Measurements from ENCODE around the gene COL19A1.
A peak's percentile ranks its signal among the peaks of the same experiment; 100 is the strongest.
"Not testable (repeated sequence)": the region's sequence is repeated elsewhere in the genome, so short reads cannot be mapped to it uniquely, and the experiment has no call there.

COL19A1 gene

DNA sequence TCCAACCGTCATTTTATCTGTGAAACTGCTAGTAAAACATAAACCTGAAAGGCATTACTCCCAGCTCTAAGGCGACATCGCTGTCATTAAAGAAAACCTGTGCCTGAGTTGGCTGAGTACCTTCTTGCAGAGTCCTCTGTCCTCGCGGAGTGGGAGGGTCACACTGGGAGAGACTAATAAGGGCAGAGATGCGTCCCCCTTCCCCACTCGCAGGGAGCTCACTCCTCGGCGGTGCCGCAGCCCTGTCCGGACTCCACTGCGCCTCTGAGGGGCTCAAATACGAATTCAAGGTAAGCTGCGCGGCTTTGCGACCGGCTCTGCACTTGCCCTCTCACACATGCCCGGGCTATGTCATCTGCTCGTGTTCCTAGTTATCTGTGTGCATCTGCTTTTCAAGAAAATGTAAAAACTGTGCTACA is at the start of gene COL19A1:
TSS of gene COL19A1 (plus strand) at position 206 of the 419 bp plus-strand sequence. CDS start 13,012 bp downstream, outside the sequence.
- no peak for DNase-seq

DNA sequence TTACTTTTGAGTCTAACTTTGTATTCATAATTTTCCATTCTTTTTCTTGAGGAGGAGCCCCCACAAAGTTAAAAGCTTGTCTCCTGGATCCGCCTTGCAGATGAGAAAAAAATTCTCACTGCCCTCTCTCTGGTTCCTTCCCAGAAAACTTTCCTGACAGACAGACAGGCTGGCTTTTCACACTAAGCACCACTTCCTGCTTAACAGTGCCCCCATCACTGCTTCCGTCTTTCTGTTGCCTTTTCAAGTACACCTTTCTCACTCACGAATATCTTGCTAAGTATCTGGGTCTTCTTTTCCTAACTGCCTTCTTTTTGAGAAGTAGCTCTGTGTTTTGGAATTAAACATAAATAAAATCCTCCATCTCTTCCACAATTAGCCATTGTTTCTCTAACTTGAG is 49.8 kb upstream of the COL19A1 start:
- no peak for DNase-seq

DNA sequence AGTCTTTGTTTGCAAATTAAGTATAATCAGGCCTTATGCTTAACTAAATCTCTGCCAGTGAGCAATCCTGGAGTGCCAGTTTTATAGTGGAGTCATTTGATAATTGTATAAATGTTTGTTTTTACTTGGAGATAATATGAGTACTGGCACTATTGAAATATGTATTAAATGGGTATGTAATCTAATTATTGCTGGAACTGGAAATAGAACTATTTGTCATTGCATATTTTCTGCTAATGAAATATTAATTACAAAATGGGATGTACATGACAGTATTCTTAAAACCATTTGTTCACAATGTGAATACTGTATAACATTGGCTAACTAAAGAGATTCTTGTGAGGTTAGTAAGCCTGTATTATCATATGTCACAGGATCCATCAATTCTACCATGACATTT is 49.0 kb upstream of the COL19A1 start:
- no peak for DNase-seq

DNA sequence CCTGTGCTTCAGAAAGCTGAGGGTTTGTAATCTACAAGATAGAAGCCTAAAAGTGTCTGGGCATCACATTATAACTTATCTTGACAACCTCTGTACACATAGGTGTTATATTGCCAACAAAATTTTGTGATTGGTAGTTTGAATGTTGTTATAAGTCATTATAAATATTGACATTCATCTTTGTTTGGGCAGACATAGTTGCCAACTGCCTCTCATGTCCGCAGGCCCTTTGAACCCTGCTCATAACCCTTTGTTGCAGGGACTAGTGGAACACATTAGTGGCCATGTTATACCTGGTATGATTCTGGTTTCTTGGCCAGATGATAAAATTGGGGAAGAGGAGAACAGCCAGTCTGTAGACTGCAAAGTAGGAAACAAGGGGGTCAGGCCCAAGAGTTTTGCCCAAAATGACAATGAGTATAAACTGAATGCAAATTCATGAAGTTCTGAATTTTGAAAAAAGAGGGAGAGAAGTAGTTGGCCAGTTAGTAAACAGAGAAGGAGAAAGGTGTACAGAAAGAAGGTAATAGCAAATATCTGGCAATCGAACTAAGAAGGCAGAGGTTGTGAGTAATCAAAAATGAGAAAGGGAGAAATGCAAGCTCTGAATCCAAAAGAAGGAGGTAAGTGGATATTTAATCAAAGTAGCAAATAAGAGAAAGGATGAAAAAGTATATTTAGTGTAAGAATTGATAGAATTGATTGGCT is 48.0 kb upstream of the COL19A1 start:
- no peak for DNase-seq

DNA sequence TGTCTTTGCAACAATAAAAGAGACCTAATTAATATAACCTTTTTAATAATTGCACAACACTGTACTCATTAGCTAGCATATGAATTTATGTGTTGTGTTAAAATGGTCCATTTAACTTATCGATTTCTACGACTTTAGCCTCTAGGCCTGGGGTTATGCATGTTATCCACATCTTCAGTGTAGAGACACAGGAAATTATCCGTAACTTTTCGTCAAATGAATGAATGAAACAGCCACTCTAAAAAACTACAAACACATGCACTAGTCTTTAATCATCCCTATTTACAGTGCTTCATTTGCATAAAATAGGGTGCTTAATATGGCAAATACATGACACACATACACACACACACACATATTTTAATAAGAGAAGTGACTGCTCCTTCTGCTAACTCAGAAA is 47.2 kb upstream of the COL19A1 start:
- no peak for DNase-seq

DNA sequence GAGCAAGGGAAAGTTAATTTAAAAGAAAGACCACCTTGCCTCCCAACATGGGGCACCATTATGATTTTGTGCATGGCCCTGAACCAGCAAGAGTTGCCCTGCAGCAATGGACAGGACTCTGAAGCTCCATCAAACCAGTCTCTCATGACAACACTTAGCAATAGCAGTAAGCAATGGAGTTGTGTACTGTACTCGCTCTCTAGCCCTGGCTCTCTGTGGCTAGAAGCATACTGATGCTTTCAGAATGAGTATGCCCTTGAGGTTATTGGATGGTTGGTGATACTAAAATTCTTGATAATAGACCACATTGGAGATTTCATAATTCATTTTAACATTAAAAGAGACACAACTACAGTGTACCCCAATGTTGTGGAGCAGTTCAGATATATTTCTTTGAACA is 46.3 kb upstream of the COL19A1 start:
- no peak for DNase-seq

DNA sequence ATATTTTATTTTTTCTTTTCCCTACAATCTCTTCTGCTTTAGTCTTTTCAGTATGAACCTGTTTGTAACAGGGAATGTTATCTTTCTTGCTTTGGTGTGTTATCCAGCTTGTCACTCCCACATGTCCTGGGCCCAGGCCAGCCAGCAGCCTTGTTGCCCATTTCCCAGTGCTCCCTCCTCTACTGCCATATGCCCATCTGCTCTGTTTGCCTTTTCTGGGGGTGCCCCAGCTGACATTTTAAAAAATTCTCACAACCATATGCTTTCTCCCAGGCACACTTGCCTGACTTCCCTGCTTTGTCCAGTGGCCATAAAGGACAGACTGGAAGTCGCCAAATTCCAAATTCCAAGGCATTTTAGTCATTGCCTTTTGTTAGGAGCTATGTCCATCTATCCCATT is 45.9 kb upstream of the COL19A1 start:
- no peak for DNase-seq

DNA sequence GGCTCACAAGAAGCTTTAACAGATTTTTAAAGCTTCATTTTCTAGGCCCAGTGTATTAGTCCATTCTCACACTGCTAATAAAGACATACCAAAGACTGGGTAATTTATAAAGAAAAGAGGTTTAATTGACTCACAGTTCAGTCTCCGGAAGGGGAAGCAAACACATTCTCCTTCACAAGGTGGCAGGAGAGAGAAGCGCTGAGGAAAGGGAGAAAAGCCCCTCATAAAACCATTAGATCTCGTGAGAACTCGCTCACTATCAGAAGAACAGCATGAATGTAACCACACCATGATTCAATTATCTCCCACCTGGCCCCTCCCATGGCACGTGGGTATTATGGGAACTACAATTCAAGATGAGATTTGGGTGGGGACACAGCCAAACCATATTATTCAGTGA is 42.0 kb upstream of the COL19A1 start:
- not testable (repeated sequence) for DNase-seq

DNA sequence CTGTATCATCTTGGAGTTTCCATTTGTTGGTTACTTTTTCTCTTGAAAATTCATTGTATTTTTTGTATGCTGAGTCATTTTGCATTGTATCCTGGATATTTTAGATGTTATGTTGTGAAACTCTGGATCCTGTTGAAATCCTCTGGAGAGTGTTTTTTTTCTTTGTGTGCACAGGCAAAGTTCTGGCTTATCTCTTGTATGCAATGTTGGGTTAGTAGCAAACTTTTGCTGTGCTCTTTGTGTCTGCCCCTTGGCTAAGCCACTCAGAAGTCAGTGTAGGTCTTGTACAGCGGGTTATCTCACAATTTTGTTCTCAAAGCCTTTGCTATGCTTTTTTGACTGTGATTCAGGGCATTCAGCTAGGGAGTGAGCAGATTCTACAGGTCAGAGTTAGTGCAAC is 40.5 kb upstream of the COL19A1 start:
- DNase-seq, result no peak

DNA sequence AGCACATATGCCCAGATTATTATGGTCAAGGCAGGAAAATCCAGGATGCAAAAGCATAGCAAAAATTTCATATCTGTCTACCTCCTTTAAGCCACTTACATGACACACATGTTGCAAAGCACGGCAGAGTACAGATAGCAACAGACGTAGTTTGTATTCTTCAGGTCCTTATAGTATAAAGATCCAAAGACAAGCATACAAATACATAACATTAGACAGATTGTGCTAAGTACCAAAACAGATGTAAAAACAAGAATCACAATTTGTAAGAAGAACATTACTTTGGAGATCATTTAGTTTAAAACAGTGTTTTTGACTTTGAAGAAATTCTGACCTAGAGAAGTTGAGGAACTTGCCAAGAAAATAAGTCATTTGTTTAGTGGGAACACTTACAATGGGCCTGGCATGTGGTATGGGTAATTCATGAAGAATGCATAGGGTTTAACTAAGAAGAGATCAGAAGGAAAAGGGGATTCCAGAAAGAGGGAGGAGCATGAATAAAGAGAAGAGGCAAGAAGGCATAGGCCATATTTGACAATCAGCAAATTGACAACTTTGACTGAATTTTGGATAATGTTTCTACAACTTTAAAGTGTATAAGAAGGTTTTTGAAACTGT is 39.0 kb upstream of the COL19A1 start:
- no peak for DNase-seq

DNA sequence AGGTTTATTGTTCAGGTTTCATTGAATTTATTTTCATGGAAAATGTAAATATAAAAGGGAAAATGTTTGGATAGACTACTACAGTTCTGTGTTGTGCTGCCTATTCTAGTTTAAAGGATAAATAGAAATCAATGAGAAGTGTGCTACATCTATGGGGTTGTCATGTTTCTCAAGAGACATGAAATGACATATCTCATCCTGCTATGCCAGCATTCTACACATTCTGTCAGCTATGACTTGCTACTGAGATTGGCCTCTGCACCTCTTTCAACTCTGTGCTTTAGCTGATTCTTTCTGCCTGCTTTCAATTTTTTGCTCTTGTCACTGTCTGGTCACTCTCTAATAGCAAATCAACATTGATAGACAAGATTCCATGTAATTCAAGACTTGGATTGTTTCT is 33.8 kb upstream of the COL19A1 start:
- no peak for DNase-seq

DNA sequence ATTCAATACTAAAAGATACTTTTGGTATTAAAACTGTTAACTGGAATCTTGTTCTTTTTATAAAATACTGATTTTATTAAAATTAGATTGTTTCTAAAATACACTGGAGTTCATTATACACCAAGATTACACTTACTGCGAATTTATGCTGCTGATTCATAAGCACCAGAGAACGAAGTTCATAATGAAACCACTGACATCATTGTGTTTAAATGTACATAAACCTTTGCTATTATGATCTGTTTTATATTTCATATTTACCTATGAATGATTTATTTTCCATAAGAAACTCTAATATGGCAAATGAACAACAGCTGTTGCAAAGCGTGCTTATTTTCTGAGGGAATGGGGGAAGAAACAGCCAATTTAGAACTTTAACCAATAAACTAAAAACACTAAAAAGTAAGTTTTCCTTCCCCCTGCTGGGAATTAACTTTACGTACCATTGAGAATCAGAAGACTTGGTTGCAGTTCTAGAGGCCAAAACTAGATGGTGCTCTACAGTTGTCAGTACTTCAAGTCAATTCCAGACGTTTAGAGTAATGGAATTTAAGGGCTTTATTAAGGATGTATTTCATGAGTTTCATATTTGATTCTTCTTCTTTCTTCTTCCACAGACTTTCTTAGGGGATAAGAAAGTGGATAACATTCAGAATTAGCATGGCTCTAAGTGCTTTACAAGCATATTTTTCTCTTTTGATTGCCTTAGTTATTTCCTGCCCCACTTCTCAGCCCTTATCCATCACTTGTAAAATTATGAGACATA is 30.8 kb upstream of the COL19A1 start:
- peak; percentile 22 for DNase-seq

DNA sequence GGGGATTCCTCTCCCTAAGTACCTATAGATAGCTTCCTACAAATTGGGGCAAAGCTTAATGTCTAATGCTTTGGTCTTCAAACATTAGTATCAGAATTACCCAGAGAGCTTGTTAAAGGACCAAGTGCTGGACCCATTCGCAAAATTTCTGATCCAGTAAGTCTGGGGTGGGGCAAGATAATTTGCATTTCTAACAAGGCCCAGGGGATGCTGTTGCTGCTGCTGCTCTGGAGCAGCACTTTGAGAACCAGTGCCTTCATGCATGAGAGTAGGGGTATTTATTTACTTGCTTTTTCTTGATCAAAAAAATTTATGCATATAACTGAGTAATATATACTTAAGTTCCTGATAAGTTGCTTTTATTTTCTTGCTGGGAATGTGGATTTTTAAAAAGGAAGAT is 24.5 kb upstream of the COL19A1 start:
- no peak for DNase-seq

DNA sequence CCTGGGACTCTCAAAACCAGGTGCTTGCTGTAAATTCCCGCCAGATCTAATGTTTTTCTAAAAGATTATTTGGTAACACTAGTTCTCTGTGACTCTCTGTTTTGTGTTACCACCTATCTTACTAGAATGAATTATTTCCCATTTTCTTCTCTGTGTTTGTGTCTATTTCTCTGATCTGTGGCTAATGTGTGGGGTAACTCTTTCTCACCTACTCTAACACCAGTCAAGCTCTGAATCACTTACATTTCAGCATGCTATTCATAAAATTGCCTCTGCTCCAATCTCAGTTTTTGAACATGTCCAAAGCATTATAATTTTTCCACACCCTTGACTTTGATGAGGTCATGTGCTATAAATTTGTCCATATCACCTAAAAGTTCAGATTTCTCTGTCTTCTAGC is 23.2 kb upstream of the COL19A1 start:
- DNase-seq, result no peak

DNA sequence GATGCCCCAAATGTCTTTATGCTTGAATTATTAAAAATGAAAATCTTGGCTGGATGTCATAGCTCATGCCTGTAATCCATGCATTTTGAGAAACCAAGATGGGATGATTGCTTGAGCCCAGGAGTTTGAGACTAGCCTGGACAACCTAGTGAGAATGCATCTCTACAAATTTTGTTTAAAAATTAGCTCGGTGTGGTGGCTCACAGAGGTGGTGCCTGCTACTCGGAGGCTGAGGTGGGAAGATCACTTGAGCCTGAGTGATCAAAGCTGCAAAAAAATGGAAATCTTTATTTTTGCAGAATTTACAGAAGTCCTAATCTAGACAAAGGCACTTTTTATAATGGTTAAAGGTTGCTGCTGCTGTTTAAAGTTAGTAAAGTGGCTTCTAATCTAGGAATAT is 20.0 kb upstream of the COL19A1 start:
- DNase-seq, result no peak

DNA sequence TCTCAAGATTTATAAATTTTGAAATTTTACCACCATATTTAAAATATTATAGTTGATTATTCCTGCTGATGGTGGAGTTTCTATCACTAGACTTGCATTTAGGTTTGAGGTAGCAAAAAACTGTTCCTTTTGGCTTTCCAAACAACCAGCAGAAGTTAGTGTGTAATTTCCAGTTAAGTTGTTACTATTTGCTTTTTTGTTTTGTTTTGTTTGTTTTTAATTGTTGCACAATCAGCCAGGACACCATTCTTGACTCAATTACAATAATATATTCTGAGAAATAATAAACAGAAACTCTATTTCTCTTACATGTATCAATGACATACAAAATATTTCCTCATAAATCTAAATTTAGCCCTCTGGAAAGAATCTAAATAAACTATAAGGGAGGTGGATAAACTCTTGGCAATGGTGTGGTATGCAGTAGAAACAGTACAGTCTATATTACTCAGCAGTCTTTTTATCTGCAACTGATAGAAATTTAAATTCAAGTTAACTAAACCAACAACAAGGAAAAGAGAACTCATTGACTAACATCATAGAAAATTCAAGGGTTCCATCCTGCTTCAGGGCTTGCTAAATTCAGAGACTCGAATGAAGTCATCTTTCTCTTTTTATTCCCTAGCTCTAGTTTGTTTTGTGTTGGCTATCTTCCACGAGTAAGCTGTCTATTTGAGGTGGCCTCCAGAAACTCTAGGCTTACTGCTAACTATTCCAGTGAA is 19.4 kb upstream of the COL19A1 start:
- no peak for DNase-seq

DNA sequence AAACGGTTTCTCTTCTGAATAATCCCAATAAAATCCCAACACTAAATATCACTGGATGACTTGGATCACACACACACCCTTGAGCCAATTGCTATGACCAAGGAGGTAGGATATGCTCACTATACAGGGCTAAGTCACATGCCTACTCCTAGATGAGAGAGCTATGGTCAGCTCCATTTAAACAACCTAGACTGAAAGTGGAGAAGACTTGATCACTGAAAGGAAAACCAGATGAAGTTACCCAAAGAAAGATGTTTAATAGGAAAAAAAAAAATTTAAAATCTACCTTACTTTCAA is 18.9 kb upstream of the COL19A1 start:
- DNase-seq, result no peak

DNA sequence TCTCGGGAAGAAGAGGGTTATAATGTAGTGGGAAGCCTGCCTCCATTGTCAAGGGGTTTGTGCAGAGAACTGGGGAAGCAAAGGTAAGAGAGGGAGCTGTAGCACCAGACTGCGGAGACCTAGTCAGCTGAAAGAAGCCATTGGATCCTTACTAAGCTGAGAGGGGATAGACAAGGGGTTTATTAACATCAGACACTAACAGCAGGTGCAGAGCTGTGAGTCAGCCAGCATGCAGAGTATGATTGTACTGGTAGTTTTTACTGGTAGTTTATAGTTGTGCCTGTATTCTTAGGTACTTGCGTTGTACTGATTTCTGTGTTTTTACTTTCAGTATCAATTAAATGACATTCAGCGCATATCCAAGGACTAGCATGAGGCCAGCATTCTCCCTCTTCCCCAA is 17.8 kb upstream of the COL19A1 start:
- DNase-seq, result no peak

DNA sequence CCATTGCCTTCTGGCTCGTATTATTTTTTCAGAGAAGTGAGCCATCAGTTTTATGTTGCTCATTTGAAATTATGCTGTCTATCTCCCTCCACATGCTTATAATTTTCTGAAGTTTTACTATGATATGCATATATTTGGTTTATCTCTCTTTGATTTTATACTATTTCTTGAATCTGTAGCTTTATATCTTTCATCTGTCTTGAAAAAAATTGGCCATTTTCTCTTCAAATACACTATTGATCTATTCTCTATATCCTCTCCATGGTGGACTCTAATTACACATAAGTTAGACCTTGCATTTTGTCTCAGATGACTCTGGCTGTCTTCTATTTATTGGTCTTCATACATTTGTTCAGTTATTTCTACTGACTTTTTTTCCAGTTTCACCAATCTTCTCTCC is 13.7 kb upstream of the COL19A1 start:
- DNase-seq, result no peak

DNA sequence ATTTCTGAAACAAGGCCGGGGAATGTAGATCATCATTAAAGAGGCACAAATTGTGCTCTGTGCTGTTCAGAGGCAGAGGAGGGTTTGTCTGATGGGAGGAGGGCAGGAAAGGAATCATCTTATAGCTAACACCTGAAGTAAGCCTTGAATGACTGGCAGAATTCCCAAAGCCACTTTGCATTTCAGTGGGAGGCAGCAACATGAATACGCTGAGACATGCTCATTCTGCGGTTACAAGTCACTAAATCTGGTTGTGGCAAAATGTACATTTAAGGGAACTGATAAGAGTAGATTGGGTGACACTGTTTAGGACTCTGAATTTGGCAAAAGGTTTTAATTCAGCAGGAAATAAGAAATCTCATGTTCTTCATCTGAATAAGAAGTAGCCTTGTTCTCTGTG is 4.4 kb upstream of the COL19A1 start:
- DNase-seq, result no peak

DNA sequence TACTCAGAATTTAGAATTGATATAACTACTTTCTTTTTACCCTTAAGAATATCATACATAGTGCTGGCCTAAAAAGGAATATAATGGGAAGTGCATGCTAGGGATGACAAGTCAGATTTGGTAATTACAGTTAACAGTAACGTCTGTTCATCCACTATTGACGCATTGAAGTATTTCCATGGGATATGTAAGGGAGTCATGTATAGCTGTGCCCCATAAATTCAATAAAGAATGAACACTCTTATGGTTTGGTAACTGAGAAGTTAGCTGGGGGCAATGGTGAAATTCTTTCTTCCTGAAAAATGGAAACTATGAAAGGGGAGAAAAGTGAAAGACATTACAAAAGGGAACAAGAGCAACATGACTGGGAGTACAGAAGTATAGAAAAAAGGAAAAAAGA is 2.6 kb upstream of the COL19A1 start:
- DNase-seq, result no peak

DNA sequence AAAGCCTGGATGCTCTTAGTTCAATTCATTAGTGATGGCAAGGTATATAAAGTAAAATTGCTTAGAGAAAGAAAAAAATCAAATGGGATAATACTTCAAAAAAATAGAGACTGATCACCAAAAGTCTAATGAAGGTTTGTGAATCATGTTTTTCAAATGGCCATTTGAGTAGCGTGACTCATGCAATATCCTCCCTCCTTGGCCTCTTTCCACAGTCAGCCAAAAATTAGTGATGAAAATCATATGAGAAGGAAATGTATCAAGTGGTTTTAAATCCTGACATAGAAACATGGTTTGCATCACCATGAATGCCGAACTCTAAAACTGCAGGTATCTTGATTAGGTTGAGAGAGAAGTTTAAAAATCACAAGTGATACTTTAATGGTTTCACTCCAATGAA is 1.2 kb upstream of the COL19A1 start:
- no peak for DNase-seq

DNA sequence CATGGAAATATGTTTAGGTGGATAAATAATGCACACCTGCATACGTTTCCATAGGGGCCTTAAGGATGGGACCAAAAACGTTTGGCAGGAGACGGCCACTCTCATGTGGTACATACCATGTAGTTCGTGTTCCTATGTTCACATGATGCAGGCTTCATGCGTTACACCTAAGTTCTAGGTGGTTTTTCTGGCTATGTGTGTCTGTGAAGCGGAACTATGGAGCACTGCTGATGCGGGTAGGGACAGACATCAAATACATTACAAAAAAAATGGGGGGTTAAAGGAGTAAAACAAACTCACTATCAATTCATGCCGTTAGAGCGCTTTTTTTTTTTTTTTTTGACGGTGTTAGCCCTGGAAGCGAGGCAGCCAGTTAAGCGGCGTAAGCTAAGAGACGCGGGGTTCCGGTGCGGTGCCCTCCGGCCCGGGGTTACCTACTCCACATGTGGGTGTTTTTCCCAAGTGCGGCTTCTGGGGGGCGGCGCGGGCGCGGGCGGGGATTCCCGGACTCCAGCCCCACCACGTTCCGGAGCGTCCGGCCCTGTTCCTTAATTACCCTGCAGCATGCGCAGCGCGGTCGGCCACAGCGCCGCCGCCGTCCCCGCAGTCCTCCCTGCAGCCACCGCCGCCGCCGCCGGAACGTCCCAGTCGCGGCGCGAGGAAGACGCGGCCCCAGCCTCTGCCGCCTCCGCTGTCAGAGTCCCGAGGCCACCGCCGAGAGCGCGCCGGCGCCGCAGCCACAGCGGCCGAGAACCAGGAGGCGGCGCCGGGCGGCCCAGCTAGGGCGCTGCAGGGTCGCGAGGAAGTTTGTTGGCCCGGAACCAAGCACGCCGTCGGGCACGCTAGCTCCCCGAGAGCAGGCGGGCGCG is 648 bp downstream of the COL19A1 start:
- DNase-seq, result no peak

All from GDM1 (cell line).